SK-N-SH treated with all-trans-retinoic acid at 6 μM for 48 hours (cell line): ENCODE measurements around the gene GARNL3.

Source experiments
- ATAC-seq: fragments of 200-7000 bp; cut with Tn5 transposase; 3 replicates; pipeline ENCODE4 v1.9.1; 2020; ENCODE audit warnings: mild to moderate bottlenecking, moderate library complexity
- ARNTL ChIP-seq: fragments of 450-650 bp; formaldehyde crosslinking; IDR thresholded peaks from 2 replicates; pipeline ENCODE4 v1.5.0; 2020; ENCODE audit warnings: low read depth, mild to moderate bottlenecking, moderate library complexity, borderline replicate concordance
- BACH2 ChIP-seq: fragments of 250-450 bp; sonication (Bioruptor Pico); IDR thresholded peaks from 2 replicates; pipeline ENCODE4 v1.9.0; 2021; ENCODE audit warnings: mild to moderate bottlenecking, borderline replicate concordance
- CREB5 ChIP-seq: fragments of 250-450 bp; sonication (Bioruptor Pico); IDR thresholded peaks from 2 replicates; pipeline ENCODE4 v1.5.1; 2020; ENCODE audit warnings: low read depth, mild to moderate bottlenecking, moderate library complexity
- CSDC2 ChIP-seq: fragments of 250-450 bp; sonication (Bioruptor Pico); IDR thresholded peaks from 2 replicates; pipeline ENCODE4 v1.5.0; 2020; ENCODE audit warnings: mild to moderate bottlenecking, moderate library complexity
- CSRNP3 ChIP-seq: fragments of 250-450 bp; sonication (Bioruptor Pico); IDR thresholded peaks from 2 replicates; pipeline ENCODE4 v1.5.1; 2021; ENCODE audit warnings: mild to moderate bottlenecking, moderate library complexity
- GLIS3 ChIP-seq: fragments of 250-450 bp; sonication (Bioruptor Pico); IDR thresholded peaks from 2 replicates; pipeline ENCODE4 v1.5.0; 2020; ENCODE audit warnings: mild to moderate bottlenecking, moderate library complexity
- ISL1 ChIP-seq: fragments of 250-450 bp; sonication (Bioruptor Pico); IDR thresholded peaks from 2 replicates; pipeline ENCODE4 v2.1.2; 2022; ENCODE audit warnings: mild to moderate bottlenecking, moderate library complexity
- OSR1 ChIP-seq: fragments of 250-450 bp; sonication (Bioruptor Pico); IDR thresholded peaks from 2 replicates; pipeline ENCODE4 v1.8.0; 2022; ENCODE audit warnings: moderate library complexity, mild to moderate bottlenecking, inconsistent platforms
- POU6F1 ChIP-seq: fragments of 250-450 bp; sonication (Bioruptor Pico); IDR thresholded peaks from 2 replicates; pipeline ENCODE4 v1.8.0; 2021; ENCODE audit warnings: low read depth, mild to moderate bottlenecking, moderate library complexity, borderline replicate concordance
- SNAI2 ChIP-seq: fragments of 250-450 bp; sonication (Bioruptor Pico); IDR thresholded peaks from 2 replicates; pipeline ENCODE4 v1.5.0; 2020; ENCODE audit warnings: mild to moderate bottlenecking, moderate library complexity
- TCF4 ChIP-seq: fragments of 250-450 bp; sonication (Bioruptor Pico); IDR thresholded peaks from 2 replicates; pipeline ENCODE4 v1.8.0; 2021; ENCODE audit warnings: mild to moderate bottlenecking, moderate library complexity, borderline replicate concordance
- TOX ChIP-seq: fragments of 250-450 bp; sonication (Bioruptor Pico); IDR thresholded peaks from 2 replicates; pipeline ENCODE4 v1.8.0; 2021; ENCODE audit warnings: mild to moderate bottlenecking, moderate library complexity, borderline replicate concordance
- TSHZ2 ChIP-seq: fragments of 250-450 bp; sonication (Bioruptor Pico); IDR thresholded peaks from 2 replicates; pipeline ENCODE4 v1.5.0; 2020; ENCODE audit warnings: mild to moderate bottlenecking, moderate library complexity
- ZFP3 ChIP-seq: fragments of 250-450 bp; sonication (Bioruptor Pico); IDR thresholded peaks from 2 replicates; pipeline ENCODE4 v1.5.0; 2020; ENCODE audit warnings: mild to moderate bottlenecking, moderate library complexity
- ZNF565 ChIP-seq: fragments of 450-650 bp; formaldehyde crosslinking; conservative IDR thresholded peaks from 2 replicates; pipeline ENCODE4 v1.5.0; 2020; ENCODE audit warnings: low read depth, mild to moderate bottlenecking, moderate library complexity
- ZNF70 ChIP-seq: fragments of 450-650 bp; formaldehyde crosslinking; IDR thresholded peaks from 2 replicates; pipeline ENCODE4 v1.5.0; 2020; ENCODE audit warnings: mild to moderate bottlenecking, moderate library complexity
- TF ChIP-seq, protein P1 (sequence below): fragments of 250-450 bp; sonication (Bioruptor Pico); IDR thresholded peaks from 2 replicates; pipeline ENCODE4 v1.8.0; 2020; ENCODE audit warnings: mild to moderate bottlenecking, moderate library complexity, borderline replicate concordance

Gene GARNL3

GRCh38 chr9:127264462-127265219 lies at the start of gene GARNL3:
Gene GARNL3, plus strand, starts transcription at chr9:127264774. Its CDS starts 104 bp downstream, at chr9:127264878.
- TF ChIP-seq SNAI2 (no peak), TCF4 (CRISPR knock-in tag) (no peak), ARNTL (CRISPR knock-in tag) (no peak), TSHZ2 (CRISPR knock-in tag) (no peak), TOX (CRISPR knock-in tag) (no peak), ZNF565 (CRISPR knock-in tag) (no peak)
- TF ChIP-seq, all 23 proteins: peak for 0
- peak; percentile 82 for ATAC-seq

DNA sequence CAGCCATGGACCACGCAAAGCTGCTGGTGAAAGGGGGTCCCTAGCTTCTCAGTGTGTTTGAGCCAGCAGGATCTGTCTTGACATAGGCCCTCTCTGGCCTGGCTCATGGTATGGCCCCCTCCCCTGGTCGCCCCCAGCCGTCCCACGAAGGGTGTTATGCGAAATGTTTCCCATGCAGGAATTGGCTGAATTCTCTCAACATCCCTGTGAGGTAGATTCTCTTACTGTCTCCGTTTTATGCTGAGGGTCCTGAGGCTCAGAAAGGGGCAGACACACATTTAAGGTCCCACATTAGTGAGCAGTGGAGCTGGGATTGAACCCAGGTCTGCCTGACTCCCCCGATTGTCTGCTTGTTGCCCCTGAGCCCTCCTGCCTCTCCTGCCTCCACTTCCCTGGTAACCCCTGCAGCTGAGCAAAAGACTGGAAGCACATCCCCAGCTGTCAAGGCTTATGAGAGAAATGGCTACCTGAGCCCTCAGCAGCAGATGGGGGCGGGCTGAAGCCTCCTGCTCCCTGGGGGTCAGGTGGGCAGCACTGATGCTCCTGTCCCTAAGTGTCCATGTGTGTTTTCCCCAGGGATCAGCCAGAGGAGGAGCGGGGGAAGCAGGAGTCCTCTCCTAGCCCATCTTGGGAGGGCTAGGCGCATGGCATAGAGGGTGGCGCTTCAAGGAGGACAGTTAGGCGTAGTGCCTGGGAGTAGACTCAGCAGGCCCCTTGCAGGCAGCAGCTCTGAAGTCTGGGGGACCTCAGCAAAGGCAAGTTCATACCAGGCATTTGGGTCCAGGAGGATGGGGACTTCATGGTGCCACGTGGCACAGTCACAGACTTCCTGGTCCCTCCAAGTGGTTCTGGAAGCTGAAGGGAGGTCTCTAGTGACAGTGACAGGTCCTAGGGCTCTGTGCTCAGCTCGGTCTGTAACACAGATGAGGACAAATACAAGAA lies 49.0 kb upstream of the GARNL3 start:
- TF ChIP-seq CREB5 (CRISPR knock-in tag) (no peak), OSR1 (CRISPR knock-in tag) (no peak), TSHZ2 (CRISPR knock-in tag) (no peak), POU6F1 (no peak), CSRNP3 (no peak), ARNTL (CRISPR knock-in tag) (no peak), ZNF70 (no peak), GLIS3 (no peak), BACH2 (no peak), TOX (CRISPR knock-in tag) (no peak), CSDC2 (CRISPR knock-in tag) (no peak), SNAI2 (no peak), ISL1 (CRISPR knock-in tag) (no peak), TCF4 (CRISPR knock-in tag) (no peak), ZFP3 (no peak)
- TF ChIP-seq, protein P1, sequence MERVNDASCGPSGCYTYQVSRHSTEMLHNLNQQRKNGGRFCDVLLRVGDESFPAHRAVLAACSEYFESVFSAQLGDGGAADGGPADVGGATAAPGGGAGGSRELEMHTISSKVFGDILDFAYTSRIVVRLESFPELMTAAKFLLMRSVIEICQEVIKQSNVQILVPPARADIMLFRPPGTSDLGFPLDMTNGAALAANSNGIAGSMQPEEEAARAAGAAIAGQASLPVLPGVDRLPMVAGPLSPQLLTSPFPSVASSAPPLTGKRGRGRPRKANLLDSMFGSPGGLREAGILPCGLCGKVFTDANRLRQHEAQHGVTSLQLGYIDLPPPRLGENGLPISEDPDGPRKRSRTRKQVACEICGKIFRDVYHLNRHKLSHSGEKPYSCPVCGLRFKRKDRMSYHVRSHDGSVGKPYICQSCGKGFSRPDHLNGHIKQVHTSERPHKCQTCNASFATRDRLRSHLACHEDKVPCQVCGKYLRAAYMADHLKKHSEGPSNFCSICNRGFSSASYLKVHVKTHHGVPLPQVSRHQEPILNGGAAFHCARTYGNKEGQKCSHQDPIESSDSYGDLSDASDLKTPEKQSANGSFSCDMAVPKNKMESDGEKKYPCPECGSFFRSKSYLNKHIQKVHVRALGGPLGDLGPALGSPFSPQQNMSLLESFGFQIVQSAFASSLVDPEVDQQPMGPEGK (CRISPR knock-in tag) = no peak
- ATAC-seq = no peak
